Immature natural killer cell (primary cell): ENCODE measurements around the gene UST. TPM values are rescaled to one million over a fixed set of nuclear protein-coding genes. Genes with fewer than 3 reads are reported as not detected.
A peak's percentile ranks its signal among the peaks of the same experiment; 100 is the strongest.

Source experiments
- DNase-seq, 3 donors: peaks; one replicate each; pipeline ENCODE4 v3.0.0; 2022; ENCODE audit warnings: mixed read lengths in 1 of 3
- H3K27ac Mint-ChIP-seq, 6 donors: one replicate each; pipeline ENCODE4 v1.8.0; 2020; ENCODE audit warnings: mixed read lengths in 6 of 6, mild to moderate bottlenecking in 5 of 6, inconsistent platforms in 4 of 6, moderate library complexity in 3 of 6
- H3K27me3 Mint-ChIP-seq, 3 donors: one replicate each; pipeline ENCODE4 v1.8.0; 2020 to 2021; ENCODE audit warnings: low read depth in 3 of 3, mild to moderate bottlenecking in 3 of 3, mixed read lengths in 3 of 3, moderate library complexity in 3 of 3, inconsistent platforms in 1 of 3
- H3K36me3 Mint-ChIP-seq, 3 donors: one replicate each; pipeline ENCODE4 v1.8.0; 2020; ENCODE audit warnings: mixed read lengths in 3 of 3, inconsistent platforms in 2 of 3, mild to moderate bottlenecking in 2 of 3
- H3K4me1 Mint-ChIP-seq, 2 donors: one replicate each; pipeline ENCODE4 v1.8.0; 2020; ENCODE audit warnings: inconsistent platforms in 2 of 2, mild to moderate bottlenecking in 2 of 2, mixed read lengths in 2 of 2, moderate library complexity in 1 of 2
- H3K4me3 Mint-ChIP-seq, 5 donors: one replicate each; pipeline ENCODE4 v1.8.0; 2020; ENCODE audit warnings: mild to moderate bottlenecking in 5 of 5, mixed read lengths in 5 of 5, inconsistent platforms in 3 of 5, moderate library complexity in 3 of 5
- H3K9me3 Mint-ChIP-seq, 6 donors: one replicate each; pipeline ENCODE4 v1.8.0; 2020; ENCODE audit warnings: mild to moderate bottlenecking in 6 of 6, mixed read lengths in 6 of 6, inconsistent platforms in 4 of 6, moderate library complexity in 3 of 6
- polyA plus RNA-seq, 3 donors: library from polyadenylated mRNA; unstranded; fragments of 300-500 nt; fragmentation: Illumina TruSeq; gene quantifications; one replicate each; pipeline ENCODE4 v1.2.3, GENCODE V29; 2021

UST gene
- polyA plus RNA-seq = 1 to 10 TPM; 3.7 to 6.9 (median 6.3) TPM

GRCh38 chr6:148746363-148747144 lies at the start of gene UST:
TSS of gene UST (plus strand) at chr6:148747030. CDS start at chr6:148747431, 401 bp downstream.
- peak within 1 kb of the TSS; percentile 84 to 95 (median 92) for H3K27ac Mint-ChIP-seq
- no peaks in the 10 kb centered on the region for H3K9me3 Mint-ChIP-seq
- peak within 1 kb of the TSS; percentile 98 to 99 (median 98) for H3K4me3 Mint-ChIP-seq
- peaks cover 35 to 41% of the 10 kb centered on the region in 2 donors for H3K4me1 Mint-ChIP-seq
- H3K36me3 Mint-ChIP-seq = no peaks in the 10 kb centered on the region
- H3K27me3 Mint-ChIP-seq = peaks cover 4 to 6% (median 5%) of the 10 kb centered on the region in 3 donors
- DNase-seq = peak; percentile 64 to 74 (median 69)

- Mint-ChIP-seq H3K27ac (no peak overlapping the region), H3K36me3 (no peaks in the 10 kb centered on the region), H3K4me3 (no peak overlapping the region), H3K4me1 (peaks cover 11 to 16% of the 10 kb centered on the region in 2 donors), H3K27me3 (peaks cover 0 to 4% (median 2%) of the 10 kb centered on the region in 3 donors), H3K9me3 (no peaks in the 10 kb centered on the region)
- no peak for DNase-seq
Observed at GRCh38 chr6:148697895-148698440, 48.9 kb upstream of the UST start.

GRCh38 chr6:148698671-148699180 lies 48.1 kb upstream of the UST start:
- Mint-ChIP-seq H3K4me1 (peaks cover 11 to 16% of the 10 kb centered on the region in 2 donors), H3K4me3 (no peak overlapping the region), H3K27ac (no peak overlapping the region), H3K36me3 (no peaks in the 10 kb centered on the region), H3K9me3 (no peaks in the 10 kb centered on the region), H3K27me3 (peaks cover 0 to 4% (median 2%) of the 10 kb centered on the region in 3 donors)
- DNase-seq = no peak

GRCh38 chr6:148700047-148700715 lies 46.6 kb upstream of the UST start:
- H3K27ac Mint-ChIP-seq = peak overlapping the region; percentile 74 to 90 (median 86)
- H3K27me3 Mint-ChIP-seq = peaks cover under 1 to 3% (median 2%) of the 10 kb centered on the region in 3 donors
- no peak for DNase-seq
- no peaks in the 10 kb centered on the region for H3K9me3 Mint-ChIP-seq
- peaks cover 11 to 16% of the 10 kb centered on the region in 2 donors for H3K4me1 Mint-ChIP-seq
- peak overlapping the region; percentile 77 to 92 (median 90) for H3K4me3 Mint-ChIP-seq
- no peaks in the 10 kb centered on the region for H3K36me3 Mint-ChIP-seq

GRCh38 chr6:148700741-148701311 lies 46.0 kb upstream of the UST start:
- Mint-ChIP-seq H3K4me1 (peaks cover 11 to 16% of the 10 kb centered on the region in 2 donors), H3K36me3 (no peaks in the 10 kb centered on the region), H3K27me3 (peaks cover 0 to 3% (median 0%) of the 10 kb centered on the region in 3 donors), H3K27ac (peak overlapping the region; percentile 74 to 90 (median 86)), H3K9me3 (no peaks in the 10 kb centered on the region), H3K4me3 (peak overlapping the region; percentile 77 to 92 (median 90))
- peak; percentile 24 to 42 (median 40) for DNase-seq

GRCh38 chr6:148701375-148701774 lies 45.5 kb upstream of the UST start:
- H3K9me3 Mint-ChIP-seq = no peaks in the 10 kb centered on the region
- H3K4me1 Mint-ChIP-seq = peaks cover 11 to 16% of the 10 kb centered on the region in 2 donors
- peaks cover 0 to 3% (median 0%) of the 10 kb centered on the region in 3 donors for H3K27me3 Mint-ChIP-seq
- H3K36me3 Mint-ChIP-seq = no peaks in the 10 kb centered on the region
- peak overlapping the region; percentile 77 to 92 (median 90) for H3K4me3 Mint-ChIP-seq
- H3K27ac Mint-ChIP-seq = peak overlapping the region; percentile 74 to 90 (median 86)
- peak in 1 of 3 donors; percentile 3 for DNase-seq

GRCh38 chr6:148703900-148704299 lies 42.9 kb upstream of the UST start:
- Mint-ChIP-seq H3K36me3 (no peaks in the 10 kb centered on the region), H3K27ac (no peak overlapping the region), H3K4me3 (no peak overlapping the region), H3K27me3 (peaks cover 0 to 3% (median 0%) of the 10 kb centered on the region in 3 donors), H3K4me1 (peaks cover 11 to 16% of the 10 kb centered on the region in 2 donors), H3K9me3 (no peaks in the 10 kb centered on the region)
- DNase-seq = no peak

- H3K4me1 Mint-ChIP-seq = peaks cover 11 to 16% of the 10 kb centered on the region in 2 donors
- DNase-seq = no peak
- no peaks in the 10 kb centered on the region for H3K9me3 Mint-ChIP-seq
- peaks cover 0 to 7% (median 0%) of the 10 kb centered on the region in 3 donors for H3K27me3 Mint-ChIP-seq
- no peaks in the 10 kb centered on the region for H3K36me3 Mint-ChIP-seq
- H3K27ac Mint-ChIP-seq = no peak overlapping the region
- no peak overlapping the region for H3K4me3 Mint-ChIP-seq
Observed at GRCh38 chr6:148704400-148705246, 42.2 kb upstream of the UST start.

- no peak overlapping the region for H3K4me3 Mint-ChIP-seq
- H3K27ac Mint-ChIP-seq = no peak overlapping the region
- peaks cover 3 to 8% (median 3%) of the 10 kb centered on the region in 3 donors for H3K36me3 Mint-ChIP-seq
- peaks cover 5 to 15% (median 9%) of the 10 kb centered on the region in 6 donors for H3K9me3 Mint-ChIP-seq
- H3K4me1 Mint-ChIP-seq = no peaks in the 10 kb centered on the region
- peaks cover 2 to 15% (median 11%) of the 10 kb centered on the region in 3 donors for H3K27me3 Mint-ChIP-seq
- DNase-seq = no peak
Observed at GRCh38 chr6:148708707-148709106, 38.1 kb upstream of the UST start.

- Mint-ChIP-seq H3K4me3 (no peak overlapping the region), H3K36me3 (peaks cover 4 to 11% (median 8%) of the 10 kb centered on the region in 3 donors), H3K27me3 (peaks cover 2 to 15% (median 11%) of the 10 kb centered on the region in 3 donors), H3K27ac (no peak overlapping the region), H3K4me1 (no peaks in the 10 kb centered on the region), H3K9me3 (peaks cover 7 to 20% (median 12%) of the 10 kb centered on the region in 6 donors)
- no peak for DNase-seq
Observed at GRCh38 chr6:148709577-148709976, 37.3 kb upstream of the UST start.

GRCh38 chr6:148711833-148712654 lies 34.8 kb upstream of the UST start:
- Mint-ChIP-seq H3K4me1 (no peaks in the 10 kb centered on the region), H3K27me3 (peaks cover 2 to 15% (median 10%) of the 10 kb centered on the region in 3 donors), H3K27ac (no peak overlapping the region), H3K4me3 (no peak overlapping the region), H3K36me3 (peaks cover 4 to 11% (median 8%) of the 10 kb centered on the region in 3 donors), H3K9me3 (peaks cover 7 to 20% (median 12%) of the 10 kb centered on the region in 6 donors)
- no peak for DNase-seq
